Suprapubic skin (tissue), 4 donors: ENCODE results near the gene EXOSC10.

Source experiments
- CTCF ChIP-seq, 2 donors: fragments of 200-600 bp in 1 of 2; fragments of 450-650 bp in 1 of 2; sonication (generic) in 1 of 2; IDR thresholded peaks; one replicate each; pipeline ENCODE4 v1.5.1; 2016 to 2019; ENCODE audit warnings: antibody characterized with exemption in 2 of 2, mild to moderate bottlenecking in 1 of 2, moderate library complexity in 1 of 2
- EP300 ChIP-seq: sonication (generic); formaldehyde crosslinking; IDR thresholded peaks from one replicate; pipeline ENCODE4 v1.6.1; 2017; ENCODE audit warnings: antibody characterized with exemption
- POLR2A ChIP-seq, 2 donors: fragments of 450-650 bp; IDR thresholded peaks; one replicate each; pipeline ENCODE4 v1.6.1; 2017; ENCODE audit warnings: antibody characterized with exemption in 2 of 2, mild to moderate bottlenecking in 2 of 2, moderate library complexity in 2 of 2
- POLR2AphosphoS5 ChIP-seq, 3 donors: sonication (generic); formaldehyde crosslinking; IDR thresholded peaks; one replicate each; pipeline ENCODE4 v1.6.1; 2017; ENCODE audit warnings: antibody characterized with exemption in 3 of 3

GRCh38 chr1:11078631-11079030 lies 21.0 kb downstream of the EXOSC10 start:
- TF ChIP-seq CTCF (IDR thresholded peaks at IDR 0.05): no peak
- TF ChIP-seq POLR2A (IDR thresholded peaks at IDR 0.05): no peak
- no peak for TF ChIP-seq EP300
- TF ChIP-seq POLR2AphosphoS5 (IDR thresholded peaks at IDR 0.05): no peak
